AG10803 (cell line): ENCODE data around the gene CREG1.

Experiments used
- DNase-seq: peaks from one replicate; pipeline ENCODE4 v3.0.0; 2010; ENCODE audit warnings: low read depth
- H3K4me3 ChIP-seq: 2 replicates; pipeline ENCODE4 v1.5.1; 2011; ENCODE audit warnings: mild to moderate bottlenecking, low read length, control low read depth
- TF ChIP-seq, protein P1 (sequence below): conservative IDR thresholded peaks from 2 replicates; pipeline ENCODE4 v1.5.1; 2011; ENCODE audit warnings: mild to moderate bottlenecking, low read length, control low read depth, inconsistent platforms

Gene CREG1

DNA sequence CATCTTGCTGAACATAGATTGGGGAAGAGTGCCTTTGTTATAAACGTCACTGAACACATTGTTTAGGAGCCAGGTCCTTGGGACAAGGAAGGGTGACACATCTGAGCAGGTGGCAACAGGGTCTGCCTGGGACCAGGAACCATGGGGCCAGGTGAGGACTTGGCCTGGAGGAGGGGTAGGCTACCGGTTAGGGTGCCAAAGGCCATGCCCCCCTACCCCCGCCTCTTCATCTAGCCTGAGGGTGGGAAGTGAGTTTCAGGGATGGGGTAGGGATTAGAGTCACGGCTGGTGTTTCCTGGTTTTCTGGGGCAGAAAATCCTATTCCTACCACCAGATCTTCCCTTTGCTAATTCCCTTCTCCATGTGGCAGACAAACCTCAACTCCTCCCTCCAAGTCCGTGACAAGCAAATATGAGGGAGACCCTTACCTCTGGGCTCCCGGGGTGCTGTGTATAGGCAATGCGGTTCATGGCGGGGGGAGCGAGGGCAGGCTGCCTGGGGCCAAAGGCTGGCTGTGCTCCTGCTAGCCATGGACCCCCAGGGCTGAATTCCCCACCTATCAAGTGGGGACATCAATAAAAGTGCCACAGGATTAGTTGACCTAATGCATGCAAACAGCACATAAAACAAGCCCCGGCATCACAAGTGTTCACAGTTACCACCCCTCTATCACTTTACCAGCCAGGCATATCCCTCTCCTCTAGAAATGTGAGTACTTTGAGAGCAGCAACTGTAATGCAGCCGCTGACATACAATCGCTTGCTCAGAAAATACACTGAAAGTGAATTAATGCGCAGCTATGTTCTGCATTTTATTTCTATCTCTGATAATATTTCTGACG lies 49.7 kb downstream of the CREG1 start:
- H3K4me3 ChIP-seq: no peak overlapping the region
- TF ChIP-seq, protein P1, sequence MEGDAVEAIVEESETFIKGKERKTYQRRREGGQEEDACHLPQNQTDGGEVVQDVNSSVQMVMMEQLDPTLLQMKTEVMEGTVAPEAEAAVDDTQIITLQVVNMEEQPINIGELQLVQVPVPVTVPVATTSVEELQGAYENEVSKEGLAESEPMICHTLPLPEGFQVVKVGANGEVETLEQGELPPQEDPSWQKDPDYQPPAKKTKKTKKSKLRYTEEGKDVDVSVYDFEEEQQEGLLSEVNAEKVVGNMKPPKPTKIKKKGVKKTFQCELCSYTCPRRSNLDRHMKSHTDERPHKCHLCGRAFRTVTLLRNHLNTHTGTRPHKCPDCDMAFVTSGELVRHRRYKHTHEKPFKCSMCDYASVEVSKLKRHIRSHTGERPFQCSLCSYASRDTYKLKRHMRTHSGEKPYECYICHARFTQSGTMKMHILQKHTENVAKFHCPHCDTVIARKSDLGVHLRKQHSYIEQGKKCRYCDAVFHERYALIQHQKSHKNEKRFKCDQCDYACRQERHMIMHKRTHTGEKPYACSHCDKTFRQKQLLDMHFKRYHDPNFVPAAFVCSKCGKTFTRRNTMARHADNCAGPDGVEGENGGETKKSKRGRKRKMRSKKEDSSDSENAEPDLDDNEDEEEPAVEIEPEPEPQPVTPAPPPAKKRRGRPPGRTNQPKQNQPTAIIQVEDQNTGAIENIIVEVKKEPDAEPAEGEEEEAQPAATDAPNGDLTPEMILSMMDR: no peak
- no peak for DNase-seq

- H3K4me3 ChIP-seq: no peak overlapping the region
- TF ChIP-seq, protein P1: no peak
- no peak for DNase-seq
These were observed 50.7 kb downstream of the CREG1 start for GRCh38 chr1:167502719-167503462.

DNA sequence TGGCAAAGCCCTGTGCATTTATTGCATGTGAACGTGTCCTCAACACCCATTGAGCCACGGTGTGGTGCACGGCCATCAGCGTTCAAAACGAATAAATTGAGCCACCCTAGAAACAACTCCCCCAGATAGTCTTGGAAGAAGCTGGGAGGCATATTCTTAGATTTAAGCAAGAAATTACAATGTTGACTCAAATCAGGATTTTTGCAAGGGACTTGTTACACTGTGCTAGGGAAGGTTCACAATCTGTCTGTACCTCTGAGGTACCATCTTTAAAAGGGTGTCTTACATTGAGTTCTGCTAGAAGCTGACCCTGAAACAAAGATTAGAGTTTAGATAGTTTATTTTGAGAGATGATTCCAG lies 51.4 kb downstream of the CREG1 start:
- TF ChIP-seq, protein P1: no peak
- no peak overlapping the region for H3K4me3 ChIP-seq
- DNase-seq: no peak

GRCh38 chr1:167501515-167502191 lies 51.9 kb downstream of the CREG1 start:
- no peak for DNase-seq
- no peak overlapping the region for H3K4me3 ChIP-seq
- TF ChIP-seq, protein P1: no peak

DNA sequence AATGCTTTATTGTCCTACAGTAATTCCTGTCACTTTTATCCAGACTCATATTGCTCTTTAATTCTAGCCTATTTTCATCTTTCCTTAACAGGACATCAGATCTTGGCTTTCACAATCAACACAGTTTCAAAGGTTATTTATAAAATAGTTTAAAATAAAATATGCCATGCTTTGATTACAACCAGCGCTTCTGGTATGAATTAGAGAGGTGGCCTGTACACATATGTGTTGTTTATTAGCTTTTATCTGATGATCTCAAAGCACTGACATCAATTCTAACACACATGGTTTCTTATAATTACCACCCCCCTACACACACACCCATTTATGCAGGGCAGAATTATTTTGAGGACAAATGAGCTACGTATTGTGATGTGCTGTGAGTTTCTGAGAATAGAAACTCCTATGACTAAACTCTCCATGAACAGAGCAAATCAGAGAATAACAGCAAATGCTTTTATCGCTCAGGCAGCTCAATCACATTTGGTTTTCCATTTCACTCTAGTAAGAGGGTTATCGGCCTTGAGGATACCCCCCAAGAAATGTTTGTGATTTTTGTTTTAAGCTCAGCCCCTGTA lies 53.2 kb downstream of the CREG1 start:
- DNase-seq: no peak
- TF ChIP-seq, protein P1: no peak
- no peak overlapping the region for H3K4me3 ChIP-seq

GRCh38 chr1:167499664-167500101 lies 53.9 kb downstream of the CREG1 start:
- TF ChIP-seq, protein P1: no peak
- no peak overlapping the region for H3K4me3 ChIP-seq
- no peak for DNase-seq
